ENCODE data around the gene CIAO2B. TPM values are rescaled to one million over a fixed set of nuclear protein-coding genes. Genes with fewer than 3 reads are reported as not detected.

CIAO2B gene
- polyA plus RNA-seq, 1 donor (not counting 4 experiments of a cell fraction or from before 2014, with no cell fraction given) = 105 TPM

GRCh38 chr16:66943426-66944053 lies 9.3 kb upstream of the CIAO2B start:
- Histone ChIP-seq H4K20me1 (ENCODE audit: control insufficient read depth, extremely low read depth, insufficient read depth, low read length) (no peaks in the 10 kb centered on the region), H3K9me3 (ENCODE audit: control insufficient read depth, low read depth, low read length) (no peaks in the 10 kb centered on the region), H3K9ac (ENCODE audit: control insufficient read depth, extremely low read depth, insufficient read depth, low read length) (no peak overlapping the region), H2AFZ (ENCODE audit: control insufficient read depth, low read length) (no peak overlapping the region), H3K4me2 (ENCODE audit: control insufficient read depth, extremely low read depth, insufficient read depth, low read depth, low read length) (no peak overlapping the region), H3K27me3 (ENCODE audit: control insufficient read depth, extremely low read depth, insufficient read depth, low read length) (no peaks in the 10 kb centered on the region), H3K9me1 (ENCODE audit: control insufficient read depth, extremely low read depth, insufficient read depth, low read length) (no peaks in the 10 kb centered on the region), H3K4me3 (ENCODE audit: control insufficient read depth in 2 of 3, extremely low read depth in 1 of 3, insufficient read depth in 2 of 3, low read depth in 1 of 3, low read length in 3 of 3) (no peak overlapping the region), H3K4me1 (ENCODE audit: control insufficient read depth, extremely low read depth, insufficient read depth, low read length) (peaks cover 6% of the 10 kb centered on the region), H3K27ac (ENCODE audit: control insufficient read depth, insufficient read depth, low read length) (no peak overlapping the region), H3K79me2 (ENCODE audit: control insufficient read depth, insufficient read depth, low read length) (peaks cover 6% of the 10 kb centered on the region), H3K36me3 (ENCODE audit: control insufficient read depth in 2 of 2, extremely low read depth in 1 of 2, insufficient read depth in 2 of 2, low read length in 2 of 2) (peaks cover 43 to 46% of the 10 kb centered on the region in 2 experiments)
- FAIRE-seq (no peak), DNase-seq (ENCODE audit: low read depth, low spot score) (no peak)
- TF ChIP-seq EZH2 (IDR thresholded peaks at IDR 0.05; ENCODE audit: low read length) (no peak), CTCF (optimal IDR thresholded peaks at IDR 0.05 in 1 of 3, IDR thresholded peaks at IDR 0.05 in 1 of 3, conservative IDR thresholded peaks at IDR 0.05 in 1 of 3; ENCODE audit: extremely low read depth in 1 of 3, insufficient read depth in 2 of 3, low read length in 3 of 3) (no peak)
- dilution Hi-C loops (cut with MboI; ENCODE audit: extremely low pct_ligation_motif_present, low sequenced_read_pairs) = no loop called here

- FAIRE-seq = no peak
- no peaks in the 10 kb centered on the region for H3K9me3 ChIP-seq (ENCODE audit: control insufficient read depth, low read depth, low read length)
These were observed 8.8 kb upstream of the CIAO2B start for GRCh38 chr16:66942981-66943380.

More at GRCh38 chr16:66942981-66943380, 8.8 kb upstream of the CIAO2B start:
- dilution Hi-C loops (cut with MboI; ENCODE audit: extremely low pct_ligation_motif_present, low sequenced_read_pairs) = no loop called here
- TF ChIP-seq EZH2 (IDR thresholded peaks at IDR 0.05; ENCODE audit: low read length) (no peak), CTCF (optimal IDR thresholded peaks at IDR 0.05 in 1 of 3, IDR thresholded peaks at IDR 0.05 in 1 of 3, conservative IDR thresholded peaks at IDR 0.05 in 1 of 3; ENCODE audit: extremely low read depth in 1 of 3, insufficient read depth in 2 of 3, low read length in 3 of 3) (no peak)
- Histone ChIP-seq H3K79me2 (ENCODE audit: control insufficient read depth, insufficient read depth, low read length) (peaks cover 11% of the 10 kb centered on the region), H2AFZ (ENCODE audit: control insufficient read depth, low read length) (no peak overlapping the region), H3K9me1 (ENCODE audit: control insufficient read depth, extremely low read depth, insufficient read depth, low read length) (no peaks in the 10 kb centered on the region), H3K36me3 (ENCODE audit: control insufficient read depth in 2 of 2, extremely low read depth in 1 of 2, insufficient read depth in 2 of 2, low read length in 2 of 2) (peaks cover 45 to 50% of the 10 kb centered on the region in 2 experiments), H3K27ac (ENCODE audit: control insufficient read depth, insufficient read depth, low read length) (no peak overlapping the region), H3K4me1 (ENCODE audit: control insufficient read depth, extremely low read depth, insufficient read depth, low read length) (peaks cover 3% of the 10 kb centered on the region), H4K20me1 (ENCODE audit: control insufficient read depth, extremely low read depth, insufficient read depth, low read length) (no peaks in the 10 kb centered on the region), H3K4me2 (ENCODE audit: control insufficient read depth, extremely low read depth, insufficient read depth, low read depth, low read length) (no peak overlapping the region), H3K27me3 (ENCODE audit: control insufficient read depth, extremely low read depth, insufficient read depth, low read length) (no peaks in the 10 kb centered on the region), H3K9ac (ENCODE audit: control insufficient read depth, extremely low read depth, insufficient read depth, low read length) (no peak overlapping the region), H3K4me3 (ENCODE audit: control insufficient read depth in 2 of 3, extremely low read depth in 1 of 3, insufficient read depth in 2 of 3, low read depth in 1 of 3, low read length in 3 of 3) (no peak overlapping the region)
- DNase-seq (ENCODE audit: low read depth, low spot score) = no peak

Data from keratinocyte (primary cell).